Right atrium auricular region (tissue), 2 donors: Measurements from ENCODE around the gene OR2AG1. TPM values are rescaled to one million over a fixed set of nuclear protein-coding genes. Genes with fewer than 3 reads are reported as not detected.
A peak's percentile ranks its signal among the peaks of the same experiment; 100 is the strongest.

Experiments used
- DNase-seq: peaks from one replicate; pipeline ENCODE4 v3.0.0-alpha.2; 2019; ENCODE audit warnings: low spot score
- H3K27ac ChIP-seq, 2 donors: fragments of 200-600 bp; sonication (generic); 1 replicate in 1 of 2; 2 replicates in 1 of 2; pipeline ENCODE4 v1.5.1; 2016 to 2019
- H3K27me3 ChIP-seq, 2 donors: fragments of 200-600 bp; sonication (generic); one replicate each; pipeline versions ENCODE4 v1.5.1 to v1.6.0; 2017 to 2019
- H3K36me3 ChIP-seq: fragments of 200-600 bp; sonication (generic); one replicate; pipeline ENCODE4 v1.5.1; 2016
- H3K4me1 ChIP-seq, 2 donors: fragments of 200-600 bp; sonication (generic); one replicate each; pipeline versions ENCODE4 v1.5.1 to v1.6.0; 2017 to 2019
- H3K4me3 ChIP-seq, 2 donors: fragments of 200-600 bp; sonication (generic); 1 replicate in 1 of 2; 2 replicates in 1 of 2; pipeline ENCODE4 v1.5.1; 2017 to 2019; ENCODE audit warnings: mild to moderate bottlenecking in 1 of 2, moderate library complexity in 1 of 2
- H3K9me3 ChIP-seq, 2 donors: fragments of 200-600 bp; sonication (generic); one replicate each; pipeline ENCODE4 v1.5.1; 2019
- total RNA-seq, 2 donors: library from RNA; depleted of rRNA; stranded (reverse); fragments of >200 nt; gene quantifications; one replicate each; pipeline ENCODE4 v1.1.0, GENCODE V29; 2016
- TF ChIP-seq, protein P1 (sequence below), 2 donors: fragments of 200-600 bp; sonication (generic); IDR thresholded peaks; one replicate each; pipeline ENCODE4 v1.5.1; 2019; ENCODE audit warnings: antibody characterized with exemption in 2 of 2

The OR2AG1 gene
- total RNA-seq, 2 donors from 2014 or later = not detected

DNA sequence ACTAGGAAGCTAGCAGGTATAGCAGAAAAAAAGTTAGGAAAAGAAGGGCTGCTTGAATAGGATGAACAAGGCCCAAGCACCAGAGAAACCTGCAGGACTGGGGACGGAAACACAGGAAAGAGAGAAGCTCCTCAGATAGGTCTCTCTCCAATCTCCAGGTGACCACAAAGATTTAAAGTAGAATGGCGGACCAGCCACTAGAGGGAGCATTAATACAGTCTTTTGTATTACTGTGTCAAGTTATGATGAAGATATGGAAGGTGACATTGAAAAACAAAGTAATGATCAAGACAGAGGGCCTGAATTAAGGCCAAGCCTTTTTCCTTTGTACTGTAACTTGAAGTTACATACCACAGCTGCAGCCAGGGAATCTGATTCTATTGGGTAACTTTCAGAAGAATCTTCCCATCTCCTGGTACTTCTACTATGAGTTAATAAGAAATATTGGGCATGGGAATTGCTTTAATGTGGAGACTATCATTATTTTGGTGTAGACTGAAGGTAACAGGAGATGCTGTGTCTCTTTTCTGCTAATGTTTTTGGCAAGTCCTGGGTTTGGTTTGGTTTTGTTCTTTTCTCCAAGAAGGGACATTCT lies 44.9 kb upstream of the OR2AG1 start:
- Histone ChIP-seq H3K27me3 (no peaks in the 10 kb centered on the region), H3K9me3 (no peaks in the 10 kb centered on the region), H3K4me3 (no peak overlapping the region), H3K27ac (no peak overlapping the region), H3K4me1 (no peaks in the 10 kb centered on the region), H3K36me3 (no peaks in the 10 kb centered on the region)
- no peak for DNase-seq
- TF ChIP-seq, protein P1, sequence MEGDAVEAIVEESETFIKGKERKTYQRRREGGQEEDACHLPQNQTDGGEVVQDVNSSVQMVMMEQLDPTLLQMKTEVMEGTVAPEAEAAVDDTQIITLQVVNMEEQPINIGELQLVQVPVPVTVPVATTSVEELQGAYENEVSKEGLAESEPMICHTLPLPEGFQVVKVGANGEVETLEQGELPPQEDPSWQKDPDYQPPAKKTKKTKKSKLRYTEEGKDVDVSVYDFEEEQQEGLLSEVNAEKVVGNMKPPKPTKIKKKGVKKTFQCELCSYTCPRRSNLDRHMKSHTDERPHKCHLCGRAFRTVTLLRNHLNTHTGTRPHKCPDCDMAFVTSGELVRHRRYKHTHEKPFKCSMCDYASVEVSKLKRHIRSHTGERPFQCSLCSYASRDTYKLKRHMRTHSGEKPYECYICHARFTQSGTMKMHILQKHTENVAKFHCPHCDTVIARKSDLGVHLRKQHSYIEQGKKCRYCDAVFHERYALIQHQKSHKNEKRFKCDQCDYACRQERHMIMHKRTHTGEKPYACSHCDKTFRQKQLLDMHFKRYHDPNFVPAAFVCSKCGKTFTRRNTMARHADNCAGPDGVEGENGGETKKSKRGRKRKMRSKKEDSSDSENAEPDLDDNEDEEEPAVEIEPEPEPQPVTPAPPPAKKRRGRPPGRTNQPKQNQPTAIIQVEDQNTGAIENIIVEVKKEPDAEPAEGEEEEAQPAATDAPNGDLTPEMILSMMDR (IDR thresholded peaks at IDR 0.05) = peak; percentile 46 to 70

DNA sequence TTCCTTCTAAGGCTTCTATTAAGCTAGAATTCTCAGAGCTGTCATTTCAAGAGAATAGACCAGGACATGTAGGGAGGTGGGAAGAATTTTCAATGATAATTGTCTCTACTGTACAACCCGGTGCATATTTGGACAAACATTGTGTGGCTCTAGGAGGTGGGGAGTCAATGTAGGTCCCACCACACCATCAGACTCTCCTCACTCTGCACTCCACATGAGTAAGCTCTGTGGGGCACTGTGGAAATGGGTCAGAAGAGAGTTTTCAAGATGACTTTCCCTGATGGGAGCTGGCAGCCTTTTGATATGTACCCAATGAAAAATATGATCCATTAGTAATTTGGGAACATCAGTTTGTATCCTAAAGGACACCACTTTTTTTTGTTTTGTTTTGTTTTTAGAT lies 44.2 kb upstream of the OR2AG1 start:
- H3K27ac ChIP-seq = no peak overlapping the region
- H3K9me3 ChIP-seq = no peaks in the 10 kb centered on the region
- H3K4me1 ChIP-seq = no peaks in the 10 kb centered on the region
- no peaks in the 10 kb centered on the region for H3K27me3 ChIP-seq
- H3K36me3 ChIP-seq = no peaks in the 10 kb centered on the region
- no peak for DNase-seq
- no peak overlapping the region for H3K4me3 ChIP-seq
- TF ChIP-seq, protein P1 (IDR thresholded peaks at IDR 0.05) = no peak

DNA sequence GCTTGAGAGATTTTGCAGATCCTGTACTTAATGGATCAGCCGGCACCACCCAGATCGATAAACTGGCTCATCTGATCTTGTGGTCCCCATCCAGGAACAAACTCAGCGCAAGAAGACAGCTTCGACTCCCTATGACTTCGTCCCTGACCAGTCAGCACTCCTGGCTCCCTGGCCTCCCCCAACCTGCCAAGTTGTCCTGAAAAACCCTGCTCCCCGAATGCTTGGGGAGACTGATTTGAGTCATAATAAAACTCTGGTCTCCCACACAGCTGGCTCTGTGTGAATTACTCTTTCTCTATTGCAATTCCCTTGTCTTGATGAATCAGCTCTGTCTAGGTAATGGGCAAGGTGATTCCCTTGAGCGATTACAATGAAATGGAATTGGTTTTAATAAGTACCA lies 40.6 kb upstream of the OR2AG1 start:
- Histone ChIP-seq H3K9me3 (no peaks in the 10 kb centered on the region), H3K4me3 (no peak overlapping the region), H3K27ac (no peak overlapping the region), H3K4me1 (peaks cover 0 to 4% of the 10 kb centered on the region in 2 donors), H3K36me3 (no peaks in the 10 kb centered on the region), H3K27me3 (no peaks in the 10 kb centered on the region)
- TF ChIP-seq, protein P1 (IDR thresholded peaks at IDR 0.05) = no peak
- no peak for DNase-seq

DNA sequence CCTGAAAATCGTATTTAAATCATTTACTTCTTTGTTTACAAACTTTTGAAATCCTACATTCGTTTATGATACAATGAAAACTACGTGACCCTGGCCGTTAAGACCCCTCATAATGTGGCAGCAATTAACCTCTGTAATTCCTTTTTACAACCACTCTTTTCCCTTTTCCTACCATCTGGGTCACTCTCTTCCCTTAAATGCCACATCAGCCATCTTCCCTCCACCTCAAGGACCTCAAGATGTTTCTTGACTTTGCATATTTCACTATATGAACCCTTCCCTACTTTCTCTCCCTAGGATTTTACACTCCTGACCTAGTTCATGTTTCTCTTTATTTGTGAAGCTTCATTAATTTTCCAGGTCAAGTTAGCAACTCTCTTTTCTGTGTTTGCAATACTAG lies 37.8 kb upstream of the OR2AG1 start:
- DNase-seq = no peak
- Histone ChIP-seq H3K4me1 (peaks cover 0 to 4% of the 10 kb centered on the region in 2 donors), H3K27me3 (no peaks in the 10 kb centered on the region)

DNA sequence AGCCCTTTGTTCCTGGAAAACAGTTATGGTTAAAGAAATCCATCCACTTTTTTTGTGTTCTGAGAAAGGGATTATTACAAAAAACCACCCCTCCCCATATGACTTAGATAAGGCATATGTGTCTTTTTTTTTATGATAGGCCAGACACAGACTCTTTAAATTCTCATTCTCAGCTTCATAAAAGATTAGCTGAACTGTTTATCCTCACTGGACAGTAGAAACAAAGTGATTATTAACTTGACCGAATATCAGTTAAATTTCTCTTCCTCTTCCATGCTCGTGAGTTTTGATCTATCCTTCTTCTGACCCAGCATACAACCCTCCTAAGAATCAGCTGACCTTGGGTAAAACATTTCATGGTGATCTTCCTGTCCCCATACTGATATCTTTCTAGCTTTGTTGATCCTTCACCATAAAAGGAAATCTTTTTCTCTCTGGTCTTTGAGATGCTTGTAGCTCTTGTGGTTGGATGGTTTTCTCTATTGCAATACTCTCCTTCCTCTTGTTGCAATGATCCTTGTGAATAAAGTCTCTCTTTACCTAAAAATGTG lies 37.3 kb upstream of the OR2AG1 start:
- Histone ChIP-seq H3K36me3 (no peaks in the 10 kb centered on the region), H3K4me3 (peak overlapping the region; percentile 13 to 35), H3K27me3 (no peaks in the 10 kb centered on the region), H3K27ac (peak overlapping the region; percentile 41 to 53), H3K4me1 (peaks cover 0 to 4% of the 10 kb centered on the region in 2 donors), H3K9me3 (no peaks in the 10 kb centered on the region)
- TF ChIP-seq, protein P1 (IDR thresholded peaks at IDR 0.05) = no peak
- DNase-seq = no peak

More for the DNA sequence above, 37.8 kb upstream of the OR2AG1 start:
- Histone ChIP-seq H3K36me3 (no peaks in the 10 kb centered on the region), H3K9me3 (no peaks in the 10 kb centered on the region), H3K27ac (no peak overlapping the region), H3K4me3 (no peak overlapping the region)
- TF ChIP-seq, protein P1 (IDR thresholded peaks at IDR 0.05) = no peak
